Fibroblast of lung (primary cell): ENCODE measurements around the gene UFC1. TPM values are rescaled to one million over a fixed set of nuclear protein-coding genes. Genes with fewer than 3 reads are reported as not detected.
A peak's percentile ranks its signal among the peaks of the same experiment; 100 is the strongest.

Experiments
- DNase-seq, 2 donors: peaks; one replicate each; pipeline versions ENCODE4 v3.0.0 to v3.0.0-alpha.2; 2010; ENCODE audit warnings: low read depth in 2 of 2
- H2AFZ ChIP-seq: 2 replicates; pipeline ENCODE4 v1.5.1; 2012; ENCODE audit warnings: low read length, control low read depth, inconsistent platforms
- H3K27ac ChIP-seq: 2 replicates; pipeline ENCODE4 v1.5.1; 2011; ENCODE audit warnings: low read length, control low read depth; ENCODE audit not compliant: insufficient read depth
- H3K27me3 ChIP-seq: 2 replicates; pipeline ENCODE4 v1.5.1; 2011; ENCODE audit warnings: mild to moderate bottlenecking, low read length; ENCODE audit not compliant: control insufficient read depth, insufficient read depth
- H3K36me3 ChIP-seq: 2 replicates; pipeline ENCODE4 v1.5.1; 2011; ENCODE audit warnings: low read length; ENCODE audit not compliant: control insufficient read depth, insufficient read depth
- H3K4me1 ChIP-seq: 2 replicates; pipeline ENCODE4 v1.5.1; 2011; ENCODE audit warnings: low read length; ENCODE audit not compliant: control insufficient read depth, insufficient read depth; ENCODE audit errors: extremely low read depth
- H3K4me2 ChIP-seq: 2 replicates; pipeline ENCODE4 v1.5.1; 2011; ENCODE audit warnings: low read length, control low read depth; ENCODE audit not compliant: insufficient read depth; ENCODE audit errors: extremely low read depth
- H3K4me3 ChIP-seq, 4 experiments: fragments of 200-600 bp in 1 of 4; sonication (generic) in 1 of 4; replicated peaks in 1 of 4; 2 replicates each; pipeline ENCODE4 v1.5.1; 2011 to 2016; ENCODE audit warnings: low read length in 4 of 4, low read depth in 3 of 4, mild to moderate bottlenecking in 3 of 4, control low read depth in 2 of 4, inconsistent platforms in 1 of 4, mixed read lengths in 1 of 4; ENCODE audit not compliant: insufficient read depth in 1 of 4; ENCODE audit errors: control extremely low read depth in 1 of 4
- H3K79me2 ChIP-seq: 2 replicates; pipeline ENCODE4 v1.5.1; 2012; ENCODE audit warnings: mild to moderate bottlenecking, low read length, inconsistent platforms; ENCODE audit not compliant: control insufficient read depth, insufficient read depth
- H3K9ac ChIP-seq: 2 replicates; pipeline ENCODE4 v1.5.1; 2011; ENCODE audit warnings: mild to moderate bottlenecking, low read length, control low read depth; ENCODE audit not compliant: insufficient read depth
- H3K9me3 ChIP-seq: 2 replicates; pipeline ENCODE4 v1.5.1; 2012; ENCODE audit warnings: low read depth, low read length; ENCODE audit not compliant: control insufficient read depth, insufficient read depth
- H4K20me1 ChIP-seq: 2 replicates; pipeline ENCODE4 v1.5.1; 2011; ENCODE audit warnings: low read length; ENCODE audit not compliant: control insufficient read depth, insufficient read depth; ENCODE audit errors: extremely low read depth
- CTCF ChIP-seq, 2 donors: IDR thresholded peaks in 1 of 2; conservative IDR thresholded peaks in 1 of 2; 1 replicate in 1 of 2; 2 replicates in 1 of 2; pipeline ENCODE4 v1.5.1; 2011 to 2012; ENCODE audit warnings: low read length in 2 of 2, control low read depth in 1 of 2, inconsistent platforms in 1 of 2, low read depth in 1 of 2, mild to moderate bottlenecking in 1 of 2
- EZH2 ChIP-seq: IDR thresholded peaks from 2 replicates; pipeline ENCODE4 v1.5.1; 2012; ENCODE audit warnings: low read length, control low read depth, mild to moderate bottlenecking; ENCODE audit errors: missing control alignments
- polyA plus RNA-seq, 2 donors: library from polyadenylated mRNA; depleted of rRNA in 1 of 2; stranded (reverse) in 1 of 2; unstranded in 1 of 2; fragments of >200 nt; gene quantifications; 2 replicates each; pipeline ENCODE4 v1.2.1, GENCODE V29; 2011 to 2012; ENCODE audit warnings: missing spikeins in 1 of 2
- total RNA-seq: library from RNA; depleted of rRNA; stranded (reverse); fragments of >200 nt; gene quantifications from 2 replicates; pipeline ENCODE4 v1.2.1, GENCODE V29; 2014

The UFC1 gene
- total and polyA plus RNA-seq, 2 donors (not counting 1 experiment from before 2014, with no cell fraction given): 87.0 to 154 TPM

DNA sequence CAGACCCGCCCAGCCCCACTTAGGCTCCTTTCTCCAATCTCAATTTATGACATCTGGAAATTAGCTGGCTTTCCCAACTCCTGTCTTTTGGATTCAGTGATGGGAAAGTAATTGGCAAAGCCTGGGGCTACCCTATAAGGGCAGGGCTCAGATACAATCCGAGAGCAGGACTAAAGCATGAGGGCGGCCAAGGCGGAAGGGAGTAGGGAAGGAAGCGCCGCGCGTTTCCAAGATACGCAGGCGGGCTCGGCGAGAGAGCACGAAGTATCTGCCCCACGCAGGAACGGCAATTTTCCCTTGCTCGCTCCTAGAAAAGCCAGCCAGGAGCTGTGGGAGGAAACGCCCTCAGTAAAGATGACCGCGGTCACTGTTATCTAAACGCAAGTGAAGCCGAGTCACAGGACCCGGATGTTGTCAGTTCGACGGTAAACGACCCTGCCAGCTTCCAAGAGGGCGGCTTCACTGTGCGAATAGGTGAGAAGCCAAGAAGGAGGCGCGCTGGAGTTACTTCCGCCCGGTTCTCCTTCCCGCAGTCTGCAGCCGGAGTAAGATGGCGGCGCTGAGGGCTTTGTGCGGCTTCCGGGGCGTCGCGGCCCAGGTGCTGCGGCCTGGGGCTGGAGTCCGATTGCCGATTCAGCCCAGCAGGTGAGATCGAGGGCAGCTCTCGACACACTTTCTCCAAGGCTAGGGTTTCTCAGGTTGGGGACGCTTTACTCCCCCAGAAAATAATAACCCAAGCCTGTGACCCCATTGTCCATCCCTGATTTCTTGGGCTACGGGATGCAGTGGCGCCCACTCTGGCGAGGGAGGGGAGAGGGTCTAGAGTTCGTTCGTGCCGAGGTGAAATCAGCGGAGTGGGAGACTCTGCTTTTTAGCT is 48.3 kb downstream of the UFC1 start, which contains the start of gene NDUFS2:
Gene NDUFS2 (plus strand): TSS at position 532 of the 877 bp plus-strand sequence. CDS start 19 bp downstream, at position 551.
- DNase-seq: peak; percentile 99
- Histone ChIP-seq H3K9me3 (no peaks in the 10 kb centered on the region), H3K27ac (peak within 1 kb of the TSS; percentile 95), H3K4me1 (peaks cover 46% of the 10 kb centered on the region), H3K4me3 (peak within 1 kb of the TSS; percentile 93 to 100 (median 98)), H2AFZ (peak within 1 kb of the TSS; percentile 70), H4K20me1 (no peaks in the 10 kb centered on the region), H3K9ac (peak within 1 kb of the TSS; percentile 94), H3K36me3 (peaks cover 2% of the 10 kb centered on the region), H3K27me3 (no peaks in the 10 kb centered on the region), H3K4me2 (peak within 1 kb of the TSS; percentile 97), H3K79me2 (peaks cover 32% of the 10 kb centered on the region)
- TF ChIP-seq CTCF (conservative IDR thresholded peaks at IDR 0.05 in 1 of 2, IDR thresholded peaks at IDR 0.05 in 1 of 2; ENCODE audit: low read depth in 1 of 2, low read length in 2 of 2): peak; percentile 8 to 23
- no peak for TF ChIP-seq EZH2

DNA sequence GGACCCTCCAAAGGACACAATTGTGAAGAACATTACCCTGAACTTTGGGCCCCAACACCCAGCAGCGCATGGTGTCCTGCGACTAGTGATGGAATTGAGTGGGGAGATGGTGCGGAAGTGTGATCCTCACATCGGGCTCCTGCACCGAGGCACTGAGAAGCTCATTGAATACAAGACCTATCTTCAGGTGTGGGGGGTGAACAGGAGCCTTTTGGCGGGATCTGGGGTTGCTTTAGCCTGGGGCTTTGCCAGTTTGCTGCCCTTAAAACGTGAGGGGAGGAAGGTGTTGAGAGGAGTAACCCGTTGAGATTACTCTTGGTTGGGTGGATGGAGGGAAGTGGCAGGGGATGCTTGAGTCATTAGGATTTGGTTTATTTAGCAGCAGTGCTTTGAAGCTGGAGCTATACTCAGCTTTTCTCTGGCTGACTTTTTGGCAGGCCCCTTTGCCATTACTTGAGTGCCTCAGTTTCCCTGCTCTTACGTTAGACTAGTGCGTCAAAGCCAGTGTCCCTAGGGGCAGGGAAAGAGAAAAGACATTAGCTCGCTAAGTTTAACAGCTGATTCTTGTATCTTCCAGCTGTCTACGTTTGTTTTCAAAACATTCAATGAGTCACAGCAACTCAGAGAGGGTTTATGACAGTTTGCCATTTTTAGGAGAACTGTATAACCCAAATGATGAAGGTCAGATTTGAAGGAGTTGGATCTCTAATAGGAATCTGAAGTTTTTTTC is 52.8 kb downstream of the UFC1 start:
- H3K9me3 ChIP-seq: no peaks in the 10 kb centered on the region
- peak in 1 of 2 donors; percentile 91 for DNase-seq
- no peaks in the 10 kb centered on the region for H3K27me3 ChIP-seq
- H3K4me2 ChIP-seq: no peak overlapping the region
- peak overlapping the region; percentile 56 for H3K9ac ChIP-seq
- H3K27ac ChIP-seq: peak overlapping the region; percentile 87
- H3K4me1 ChIP-seq: peaks cover 11% of the 10 kb centered on the region
- peaks cover 13% of the 10 kb centered on the region for H3K36me3 ChIP-seq
- H4K20me1 ChIP-seq: no peaks in the 10 kb centered on the region
- H2AFZ ChIP-seq: no peak overlapping the region
- no peak overlapping the region for H3K4me3 ChIP-seq
- peaks cover 28% of the 10 kb centered on the region for H3K79me2 ChIP-seq
- TF ChIP-seq CTCF (conservative IDR thresholded peaks at IDR 0.05 in 1 of 2, IDR thresholded peaks at IDR 0.05 in 1 of 2; ENCODE audit: low read depth in 1 of 2, low read length in 2 of 2) (no peak), EZH2 (no peak)

DNA sequence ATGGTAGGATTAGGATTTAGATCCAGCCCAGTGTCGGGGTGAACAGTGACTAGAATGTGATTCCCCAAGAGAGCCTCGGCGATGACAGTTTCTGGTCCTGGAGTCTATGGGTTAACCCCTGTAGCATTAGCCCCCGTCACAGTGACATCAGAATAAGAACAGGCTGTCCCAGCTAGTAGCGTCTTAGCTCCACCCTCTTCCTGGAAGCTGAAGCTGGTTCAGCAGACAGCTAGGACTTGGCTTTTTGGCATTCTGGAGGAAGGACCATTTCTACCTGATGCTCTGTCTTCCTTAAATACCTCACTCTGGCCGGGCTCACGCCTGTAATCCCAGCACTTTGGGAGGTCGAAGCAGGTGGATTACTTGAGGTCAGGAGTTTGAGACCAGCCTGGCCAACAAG is 53.4 kb downstream of the UFC1 start:
- H3K36me3 ChIP-seq: peaks cover 13% of the 10 kb centered on the region

More for the DNA sequence above, 53.4 kb downstream of the UFC1 start:
- H3K27me3 ChIP-seq: no peaks in the 10 kb centered on the region
- peaks cover 8% of the 10 kb centered on the region for H3K4me1 ChIP-seq
- peak in 1 of 2 donors; percentile 95 for DNase-seq
- H3K27ac ChIP-seq: peak overlapping the region; percentile 87
- no peaks in the 10 kb centered on the region for H3K9me3 ChIP-seq
- no peak overlapping the region for H2AFZ ChIP-seq
- H4K20me1 ChIP-seq: no peaks in the 10 kb centered on the region
- TF ChIP-seq CTCF (conservative IDR thresholded peaks at IDR 0.05 in 1 of 2, IDR thresholded peaks at IDR 0.05 in 1 of 2; ENCODE audit: low read depth in 1 of 2, low read length in 2 of 2): no peak
- no peak for TF ChIP-seq EZH2
- H3K9ac ChIP-seq: peak overlapping the region; percentile 36
- H3K79me2 ChIP-seq: peaks cover 28% of the 10 kb centered on the region
- H3K4me2 ChIP-seq: no peak overlapping the region
- peak overlapping the region in 1 of 4 experiments; percentile 1 for H3K4me3 ChIP-seq
